ENCODE measurements around the gene FLRT2.
A peak's percentile ranks its signal among the peaks of the same experiment; 100 is the strongest.

The FLRT2 gene

GRCh38 chr14:85566603-85567002 is 36.7 kb downstream of the FLRT2 start:
- no peak for DNase-seq

GRCh38 chr14:85572011-85572410 is 42.1 kb downstream of the FLRT2 start:
- DNase-seq = no peak

- DNase-seq = no peak
Measured at GRCh38 chr14:85572845-85573244, 42.9 kb downstream of the FLRT2 start.

- DNase-seq = no peak
Measured at GRCh38 chr14:85573406-85573805, 43.5 kb downstream of the FLRT2 start.

GRCh38 chr14:85574853-85575616 is 45.1 kb downstream of the FLRT2 start:
- DNase-seq = no peak

- no peak for DNase-seq
Measured at GRCh38 chr14:85575617-85575898, 45.6 kb downstream of the FLRT2 start.

- DNase-seq = no peak
Measured at GRCh38 chr14:85576218-85576617, 46.3 kb downstream of the FLRT2 start.

- DNase-seq = no peak
Measured at GRCh38 chr14:85576848-85577542, 47.1 kb downstream of the FLRT2 start.

- no peak for DNase-seq
Measured at GRCh38 chr14:85577543-85578114, 47.7 kb downstream of the FLRT2 start.

- DNase-seq = no peak
Measured at GRCh38 chr14:85578357-85578756, 48.4 kb downstream of the FLRT2 start.

- no peak for DNase-seq
Measured at GRCh38 chr14:85578930-85579329, 49.0 kb downstream of the FLRT2 start.

- no peak for DNase-seq
Measured at GRCh38 chr14:85579942-85580341, 50.0 kb downstream of the FLRT2 start.

GRCh38 chr14:85580536-85581140 is 50.7 kb downstream of the FLRT2 start:
- no peak for DNase-seq

- DNase-seq = no peak
Measured at GRCh38 chr14:85581691-85582090, 51.7 kb downstream of the FLRT2 start.

- DNase-seq = no peak
Measured at GRCh38 chr14:85583380-85583779, 53.4 kb downstream of the FLRT2 start.

- no peak for DNase-seq
Measured at GRCh38 chr14:85584481-85584880, 54.5 kb downstream of the FLRT2 start.

- DNase-seq = peak; percentile 3
Measured at GRCh38 chr14:85587151-85587711, 57.3 kb downstream of the FLRT2 start.

GRCh38 chr14:85590784-85591183 is 60.8 kb downstream of the FLRT2 start:
- no peak for DNase-seq

- DNase-seq = no peak
Measured at GRCh38 chr14:85594217-85594616, 64.3 kb downstream of the FLRT2 start.

GRCh38 chr14:85595981-85596380 is 66.0 kb downstream of the FLRT2 start:
- DNase-seq = no peak

GRCh38 chr14:85596562-85596961 is 66.6 kb downstream of the FLRT2 start:
- no peak for DNase-seq

- no peak for DNase-seq
Measured at GRCh38 chr14:85597701-85598100, 67.8 kb downstream of the FLRT2 start.

GRCh38 chr14:85599939-85600338 is 70.0 kb downstream of the FLRT2 start:
- no peak for DNase-seq

GRCh38 chr14:85601246-85601645 is 71.3 kb downstream of the FLRT2 start:
- no peak for DNase-seq
